Activated CD8-positive, alpha-beta T cell treated with anti-CD3 and anti-CD28 coated beads for 36 hours (primary cell): ENCODE data around the gene KCNJ4. TPM values are rescaled to one million over a fixed set of nuclear protein-coding genes. Genes with fewer than 3 reads are reported as not detected.

Experiments
- ATAC-seq: fragments of 200-7000 bp; cut with Tn5 transposase; one replicate; pipeline ENCODE4 v1.10.0; 2021; ENCODE audit warnings: mild to moderate bottlenecking, moderate library complexity
- CTCF ChIA-PET: fragments of 350-600 bp; sonication (Branson Sonifier 250); formaldehyde crosslinking; loops from one replicate; lab custom pipeline; 2021; ENCODE audit warnings: antibody characterized with exemption; lab: Charles Lee
- POLR2A ChIA-PET: fragments of 350-600 bp; sonication (Branson Sonifier 250); formaldehyde crosslinking; loops from one replicate; lab custom pipeline; 2021; ENCODE audit warnings: antibody characterized with exemption; lab: Charles Lee
- DNase-seq: peaks from one replicate; pipeline ENCODE4 v3.0.0-alpha.2; 2020
- H3K27ac Mint-ChIP-seq: one replicate; pipeline ENCODE4 v1.8.0; 2021; ENCODE audit warnings: mild to moderate bottlenecking, mixed read lengths
- H3K27me3 Mint-ChIP-seq: one replicate; pipeline ENCODE4 v1.8.0; 2021; ENCODE audit warnings: mixed read lengths
- H3K36me3 Mint-ChIP-seq: one replicate; pipeline ENCODE4 v1.8.0; 2021; ENCODE audit warnings: low read depth, mixed read lengths
- H3K4me1 Mint-ChIP-seq: one replicate; pipeline ENCODE4 v1.8.0; 2021; ENCODE audit warnings: low read depth, mixed read lengths
- H3K4me3 Mint-ChIP-seq: one replicate; pipeline ENCODE4 v1.8.0; 2021; ENCODE audit warnings: mild to moderate bottlenecking, moderate library complexity, mixed read lengths
- H3K9me3 Mint-ChIP-seq: one replicate; pipeline ENCODE4 v1.8.0; 2021; ENCODE audit warnings: mixed read lengths
- intact Hi-C: fragments of 100-400 bp; cut with micrococcal nuclease; formaldehyde crosslinking; loops from one replicate; pipeline ENCODE4 v1.10.0; 2022
- total RNA-seq, 2 experiments: library from RNA; stranded (reverse); gene quantifications; one replicate each; pipeline ENCODE4 v1.2.3, GENCODE V29; 2021
- TF ChIP-seq, protein P1 (sequence below): fragments of 200-600 bp; IDR thresholded peaks from one replicate; pipeline ENCODE4 v1.8.0; 2022; ENCODE audit warnings: antibody characterized with exemption, mild to moderate bottlenecking

KCNJ4 gene
- total RNA-seq, 2 experiments from 2014 or later, result not detected

DNA sequence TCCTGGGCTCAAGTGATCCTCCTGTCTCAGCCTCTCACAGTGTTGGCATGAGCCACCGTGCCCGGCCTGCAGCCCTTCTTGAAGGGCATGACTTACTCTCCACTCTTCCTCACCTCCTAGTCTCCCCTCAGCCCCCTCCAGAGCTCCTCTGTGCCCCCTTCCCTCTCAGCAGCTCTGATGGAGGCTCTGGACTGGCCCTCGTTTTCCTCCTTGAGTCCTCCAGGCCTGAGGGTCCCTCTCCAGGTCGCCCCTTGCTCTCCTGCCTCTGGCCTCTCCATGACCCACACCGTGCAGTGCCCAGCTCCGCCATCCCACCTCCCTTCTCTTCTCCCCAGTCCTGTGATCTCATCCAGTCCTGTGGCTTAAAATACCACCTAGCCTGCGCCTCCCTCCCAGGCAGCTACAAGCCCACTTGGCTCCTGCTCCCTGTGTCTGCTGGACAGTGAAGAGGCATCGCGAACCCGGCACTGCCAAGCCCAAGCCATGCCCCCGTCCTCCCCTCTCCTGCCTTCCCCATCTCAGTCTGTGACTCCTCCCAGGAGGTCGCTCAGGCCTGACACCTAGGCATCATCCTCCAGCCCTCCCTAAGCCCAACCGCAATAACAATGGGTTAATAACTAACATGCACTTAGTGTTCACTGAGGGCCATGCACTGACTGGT is 11.9 kb downstream of the KCNJ4 start:
- H3K36me3 Mint-ChIP-seq, result no peaks in the 10 kb centered on the region
- CTCF ChIA-PET, result no interaction called here
- POLR2A ChIA-PET, result interaction anchor here (1.4 kb wide), 1 partner anchor 10 kb away, joined by 6 read pairs; no protein-coding TSS in a partner anchor
- TF ChIP-seq, protein P1, sequence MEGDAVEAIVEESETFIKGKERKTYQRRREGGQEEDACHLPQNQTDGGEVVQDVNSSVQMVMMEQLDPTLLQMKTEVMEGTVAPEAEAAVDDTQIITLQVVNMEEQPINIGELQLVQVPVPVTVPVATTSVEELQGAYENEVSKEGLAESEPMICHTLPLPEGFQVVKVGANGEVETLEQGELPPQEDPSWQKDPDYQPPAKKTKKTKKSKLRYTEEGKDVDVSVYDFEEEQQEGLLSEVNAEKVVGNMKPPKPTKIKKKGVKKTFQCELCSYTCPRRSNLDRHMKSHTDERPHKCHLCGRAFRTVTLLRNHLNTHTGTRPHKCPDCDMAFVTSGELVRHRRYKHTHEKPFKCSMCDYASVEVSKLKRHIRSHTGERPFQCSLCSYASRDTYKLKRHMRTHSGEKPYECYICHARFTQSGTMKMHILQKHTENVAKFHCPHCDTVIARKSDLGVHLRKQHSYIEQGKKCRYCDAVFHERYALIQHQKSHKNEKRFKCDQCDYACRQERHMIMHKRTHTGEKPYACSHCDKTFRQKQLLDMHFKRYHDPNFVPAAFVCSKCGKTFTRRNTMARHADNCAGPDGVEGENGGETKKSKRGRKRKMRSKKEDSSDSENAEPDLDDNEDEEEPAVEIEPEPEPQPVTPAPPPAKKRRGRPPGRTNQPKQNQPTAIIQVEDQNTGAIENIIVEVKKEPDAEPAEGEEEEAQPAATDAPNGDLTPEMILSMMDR, result no peak
- no peaks in the 10 kb centered on the region for H3K4me1 Mint-ChIP-seq
- ATAC-seq (no peak), DNase-seq (no peak)
- no peak overlapping the region for H3K27ac Mint-ChIP-seq
- no peaks in the 10 kb centered on the region for H3K9me3 Mint-ChIP-seq
- H3K4me3 Mint-ChIP-seq, result no peak overlapping the region
- H3K27me3 Mint-ChIP-seq, result no peaks in the 10 kb centered on the region
- intact Hi-C loops, result no loop called here

DNA sequence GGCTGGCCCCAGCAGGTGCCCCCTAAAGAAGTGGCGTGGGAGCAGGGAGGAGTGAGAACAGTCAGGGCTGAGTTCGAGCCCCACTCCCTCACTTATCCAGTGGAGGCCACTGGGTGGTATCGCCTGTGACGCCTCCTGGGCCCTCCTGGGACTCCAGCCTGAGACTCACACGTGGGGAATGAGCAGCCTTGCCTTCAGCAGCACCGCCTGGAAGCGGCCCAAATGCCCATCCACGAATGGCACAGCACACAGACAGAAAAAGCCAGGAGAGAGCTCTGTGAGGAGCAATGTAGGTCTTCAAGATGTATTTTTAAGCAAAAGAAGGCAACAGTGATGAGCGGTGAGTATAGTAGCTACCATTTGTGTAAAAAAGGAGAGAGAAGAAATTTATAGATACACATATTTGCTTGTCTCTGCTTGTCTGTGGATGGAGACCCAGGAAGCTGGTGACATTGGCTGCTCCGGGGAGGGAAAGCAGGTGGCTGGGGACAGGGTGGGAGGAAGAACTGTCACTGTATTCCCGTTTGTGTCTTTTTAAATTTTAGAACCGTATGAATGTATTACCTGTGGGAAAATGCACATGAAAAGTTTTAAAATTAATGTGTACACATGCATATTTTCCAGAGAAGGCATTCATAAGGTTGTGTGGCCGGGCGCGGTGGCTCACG is 13.2 kb downstream of the KCNJ4 start:
- H3K4me3 Mint-ChIP-seq, result no peak overlapping the region

DNA sequence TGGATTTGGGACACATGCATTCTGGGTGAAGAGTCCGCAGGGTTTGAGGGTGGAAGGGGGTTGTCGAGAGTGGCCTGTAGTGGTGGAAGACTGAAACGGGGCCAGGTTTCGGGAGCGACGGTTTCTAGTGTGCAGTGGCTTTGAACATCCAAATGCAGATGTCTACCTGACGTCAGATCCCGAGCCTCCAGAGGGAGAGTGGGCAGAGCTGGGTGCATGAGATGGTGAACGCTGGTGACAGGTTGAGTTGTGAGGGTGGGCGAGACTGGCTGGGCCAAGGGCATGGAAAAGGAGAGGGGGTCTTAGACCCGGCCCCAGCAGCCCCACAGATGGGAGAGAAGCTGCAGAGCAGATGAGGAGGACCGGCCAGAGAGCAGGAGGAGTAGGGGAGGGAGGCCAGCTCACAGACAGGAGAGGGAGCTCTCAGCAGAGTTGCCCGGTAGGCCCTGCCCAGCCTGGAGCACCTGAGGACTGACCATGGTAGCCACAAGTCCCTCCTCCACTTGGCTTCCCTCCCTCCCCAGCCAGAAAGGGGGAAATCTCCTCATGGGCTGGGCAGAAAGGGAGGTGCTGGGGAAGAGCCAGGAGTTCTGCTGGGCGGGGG is 14.2 kb downstream of the KCNJ4 start:
- no peaks in the 10 kb centered on the region for H3K27me3 Mint-ChIP-seq
- ATAC-seq (no peak), DNase-seq (no peak)
- no peaks in the 10 kb centered on the region for H3K36me3 Mint-ChIP-seq
- intact Hi-C loops, result no loop called here
- no peaks in the 10 kb centered on the region for H3K9me3 Mint-ChIP-seq
- ChIA-PET CTCF (interaction anchor here (1.3 kb wide), 1 partner anchor 131 kb away, joined by 4 read pairs; no protein-coding TSS in a partner anchor), POLR2A (no interaction called here)
- no peaks in the 10 kb centered on the region for H3K4me1 Mint-ChIP-seq
- no peak overlapping the region for H3K4me3 Mint-ChIP-seq
- TF ChIP-seq, protein P1, result no peak
- H3K27ac Mint-ChIP-seq, result no peak overlapping the region

More for the DNA sequence above, 13.2 kb downstream of the KCNJ4 start:
- ATAC-seq, result no peak
- no peak for DNase-seq
- no peaks in the 10 kb centered on the region for H3K9me3 Mint-ChIP-seq
- POLR2A ChIA-PET, result no interaction called here
- TF ChIP-seq, protein P1, result no peak
- no peaks in the 10 kb centered on the region for H3K36me3 Mint-ChIP-seq
- H3K27me3 Mint-ChIP-seq, result no peaks in the 10 kb centered on the region
- H3K27ac Mint-ChIP-seq, result no peak overlapping the region
- CTCF ChIA-PET, result no interaction called here
- intact Hi-C loops, result no loop called here
- no peaks in the 10 kb centered on the region for H3K4me1 Mint-ChIP-seq

DNA sequence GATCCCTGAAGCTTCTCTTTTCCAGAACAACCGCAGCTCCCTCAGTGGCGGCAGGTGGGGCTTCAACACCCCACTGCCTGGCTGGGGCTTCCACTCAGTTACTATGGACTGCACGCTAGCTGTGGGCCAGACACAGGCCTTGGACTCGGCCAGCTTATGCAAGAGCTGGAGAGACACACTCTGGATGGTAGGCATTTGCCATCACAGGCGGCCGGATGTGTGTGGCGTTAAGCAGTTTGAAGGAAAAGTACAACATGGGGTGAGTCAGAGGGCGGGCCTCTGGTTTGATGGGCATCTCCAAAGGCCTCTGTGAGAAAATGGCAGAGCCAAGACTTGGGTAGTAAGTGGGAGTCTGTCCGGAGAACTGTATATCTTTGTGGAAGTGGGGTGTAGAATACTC is 17.6 kb downstream of the KCNJ4 start:
- no peaks in the 10 kb centered on the region for H3K4me1 Mint-ChIP-seq
- no peak for ATAC-seq
- ChIA-PET CTCF (no interaction called here), POLR2A (no interaction called here)
- TF ChIP-seq, protein P1, result no peak
- no peaks in the 10 kb centered on the region for H3K27me3 Mint-ChIP-seq
- H3K4me3 Mint-ChIP-seq, result no peak overlapping the region
- no peaks in the 10 kb centered on the region for H3K9me3 Mint-ChIP-seq
- H3K36me3 Mint-ChIP-seq, result no peaks in the 10 kb centered on the region
- intact Hi-C loops, result no loop called here
- no peak for DNase-seq
- no peak overlapping the region for H3K27ac Mint-ChIP-seq
